Hepatocyte (in vitro differentiated cells): Measurements from ENCODE around the gene PLA1A. TPM values are rescaled to one million over a fixed set of nuclear protein-coding genes. Genes with fewer than 3 reads are reported as not detected.

ENCODE experiments used
- DNase-seq: peaks from one replicate; pipeline ENCODE4 v3.0.0-alpha.2; 2016; ENCODE audit warnings: low spot score
- H2AFZ ChIP-seq: fragments of 200-600 bp; sonication (generic); 2 replicates; pipeline ENCODE4 v1.6.0; 2016; ENCODE audit warnings: antibody characterized with exemption, mild to moderate bottlenecking
- H3K27ac ChIP-seq: fragments of 200-600 bp; sonication (generic); 2 replicates; pipeline ENCODE4 v1.5.1; 2016; ENCODE audit warnings: mild to moderate bottlenecking
- H3K27me3 ChIP-seq: fragments of 200-600 bp; sonication (generic); 2 replicates; pipeline ENCODE4 v1.6.1; 2016
- H3K36me3 ChIP-seq: fragments of 200-600 bp; sonication (generic); replicated peaks from 2 replicates; pipeline ENCODE4 v1.5.1; 2016; ENCODE audit warnings: low read depth; ENCODE audit not compliant: insufficient read depth
- H3K4me1 ChIP-seq: fragments of 200-600 bp; sonication (generic); 2 replicates; pipeline ENCODE4 v1.5.1; 2016; ENCODE audit warnings: mild to moderate bottlenecking, moderate library complexity; ENCODE audit not compliant: insufficient read depth
- H3K4me2 ChIP-seq: fragments of 200-600 bp; sonication (generic); 2 replicates; pipeline ENCODE4 v1.6.0; 2016
- H3K4me3 ChIP-seq: fragments of 200-600 bp; sonication (generic); 2 replicates; pipeline ENCODE4 v1.5.1; 2016; ENCODE audit warnings: mild to moderate bottlenecking
- H3K79me2 ChIP-seq: fragments of 200-600 bp; sonication (generic); 2 replicates; pipeline ENCODE4 v1.6.0; 2017; ENCODE audit warnings: mild to moderate bottlenecking
- H3K9me2 ChIP-seq: fragments of 200-600 bp; sonication (generic); replicated peaks from 2 replicates; pipeline ENCODE4 v1.6.0; 2017; ENCODE audit warnings: mild to moderate bottlenecking; ENCODE audit not compliant: insufficient read depth
- H3K9me3 ChIP-seq: fragments of 200-600 bp; sonication (generic); 2 replicates; pipeline ENCODE4 v1.5.1; 2016; ENCODE audit warnings: low read depth, mild to moderate bottlenecking
- H4K20me1 ChIP-seq: fragments of 200-600 bp; sonication (generic); 2 replicates; pipeline ENCODE4 v1.6.0; 2016; ENCODE audit warnings: mild to moderate bottlenecking; ENCODE audit not compliant: insufficient read depth, poor library complexity, severe bottlenecking
- CTCF ChIP-seq: fragments of 200-600 bp; sonication (generic); IDR thresholded peaks from 2 replicates; pipeline ENCODE4 v1.5.1; 2016; ENCODE audit warnings: antibody characterized with exemption, mild to moderate bottlenecking; ENCODE audit not compliant: poor library complexity
- EZH2 ChIP-seq: fragments of 200-600 bp; sonication (generic); IDR thresholded peaks from 2 replicates; pipeline ENCODE4 v1.6.1; 2016; ENCODE audit warnings: antibody characterized with exemption, mild to moderate bottlenecking, borderline replicate concordance
- EZH2phosphoT487 ChIP-seq: fragments of 200-600 bp; sonication (generic); IDR thresholded peaks from one replicate; pipeline ENCODE4 v1.6.1; 2018; ENCODE audit warnings: antibody characterized with exemption, mild to moderate bottlenecking, low read depth, moderate library complexity; ENCODE audit not compliant: unreplicated experiment, severe bottlenecking
- WGBS: methylation state at CpG from one replicate; pipeline ENCODE4 v1.1.6; 2016; ENCODE audit warnings: low lambda C conversion rate; ENCODE audit errors: missing lambda C conversion rate; 5-methylcytosine and 5-hydroxymethylcytosine counted together
- polyA plus RNA-seq: library from polyadenylated mRNA; unstranded; fragments of >200 nt; fragmentation: Nextera tagmentation; extraction: Ambion mirVana; gene quantifications from 2 replicates; pipeline ENCODE4 v1.2.1, GENCODE V29; 2016
- total RNA-seq: library from RNA; depleted of rRNA; stranded (reverse); fragments of >200 nt; gene quantifications from 2 replicates; pipeline ENCODE4 v1.2.3, GENCODE V29; 2014

Gene PLA1A
- total and polyA plus RNA-seq, 2 experiments from 2014 or later = 2.6 to 3.3 TPM

GRCh38 chr3:119628816-119629445 lies 31.2 kb downstream of the PLA1A start:
- Histone ChIP-seq H3K27ac (no peak overlapping the region), H3K9me2 (no peaks in the 10 kb centered on the region), H3K9me3 (no peaks in the 10 kb centered on the region), H3K4me2 (no peak overlapping the region), H3K27me3 (no peaks in the 10 kb centered on the region), H3K36me3 (no peaks in the 10 kb centered on the region), H4K20me1 (no peaks in the 10 kb centered on the region), H3K4me1 (no peaks in the 10 kb centered on the region), H3K4me3 (no peak overlapping the region), H3K79me2 (no peaks in the 10 kb centered on the region), H2AFZ (no peak overlapping the region)
- TF ChIP-seq EZH2phosphoT487 (no peak), EZH2 (no peak), CTCF (no peak)
- no peak for DNase-seq
- WGBS = 89% methylated on average over 1 of the region's 1 CpG

- Histone ChIP-seq H3K4me2 (no peak overlapping the region), H3K4me1 (no peaks in the 10 kb centered on the region), H2AFZ (no peak overlapping the region), H3K4me3 (no peak overlapping the region), H3K27ac (peak overlapping the region; percentile 55), H3K36me3 (no peaks in the 10 kb centered on the region), H3K79me2 (no peaks in the 10 kb centered on the region), H4K20me1 (no peaks in the 10 kb centered on the region), H3K9me2 (no peaks in the 10 kb centered on the region), H3K9me3 (no peaks in the 10 kb centered on the region), H3K27me3 (no peaks in the 10 kb centered on the region)
- WGBS = 86% methylated on average over 8 of the region's 8 CpGs
- TF ChIP-seq EZH2 (no peak), CTCF (no peak), EZH2phosphoT487 (no peak)
- DNase-seq = peak; percentile 47
Measured at GRCh38 chr3:119630128-119630879, 32.6 kb downstream of the PLA1A start.

- Histone ChIP-seq H3K4me2 (no peak overlapping the region), H3K27me3 (no peaks in the 10 kb centered on the region), H3K79me2 (no peaks in the 10 kb centered on the region), H3K9me2 (no peaks in the 10 kb centered on the region), H3K4me3 (no peak overlapping the region), H3K9me3 (no peaks in the 10 kb centered on the region), H3K36me3 (no peaks in the 10 kb centered on the region), H3K27ac (peak overlapping the region; percentile 55), H4K20me1 (no peaks in the 10 kb centered on the region), H3K4me1 (no peaks in the 10 kb centered on the region), H2AFZ (no peak overlapping the region)
- TF ChIP-seq EZH2 = no peak
- no peak for TF ChIP-seq EZH2phosphoT487
- DNase-seq = no peak
- 91% methylated on average over 7 of the region's 7 CpGs for WGBS
Measured at GRCh38 chr3:119630880-119631329, 33.2 kb downstream of the PLA1A start.

GRCh38 chr3:119631516-119631915 lies 33.8 kb downstream of the PLA1A start:
- H3K9me3 ChIP-seq = no peaks in the 10 kb centered on the region
- H3K27me3 ChIP-seq = no peaks in the 10 kb centered on the region
- no peak for TF ChIP-seq EZH2phosphoT487
- TF ChIP-seq EZH2 = no peak
- no peak for TF ChIP-seq CTCF
- H3K4me2 ChIP-seq = no peak overlapping the region
- 64% methylated on average over 3 of the region's 3 CpGs for WGBS
- no peak for DNase-seq
- no peak overlapping the region for H3K4me3 ChIP-seq
- H2AFZ ChIP-seq = no peak overlapping the region
- H4K20me1 ChIP-seq = no peaks in the 10 kb centered on the region
- H3K79me2 ChIP-seq = no peaks in the 10 kb centered on the region
- peak overlapping the region; percentile 55 for H3K27ac ChIP-seq
- no peaks in the 10 kb centered on the region for H3K4me1 ChIP-seq
- no peaks in the 10 kb centered on the region for H3K36me3 ChIP-seq
- no peaks in the 10 kb centered on the region for H3K9me2 ChIP-seq
